HG02610 (cell line): ENCODE measurements around the gene PLD5.
"Not testable (repeated sequence)": the region's sequence is repeated elsewhere in the genome, so short reads cannot be mapped to it uniquely, and the experiment has no call there.

Experiments
- ATAC-seq: cut with Tn5 transposase; IDR thresholded peaks from one replicate; pipeline ENCODE4 v1.9.1; 2021; ENCODE audit warnings: mild to moderate bottlenecking, moderate library complexity; ENCODE audit not compliant: unreplicated experiment

Gene PLD5

DNA sequence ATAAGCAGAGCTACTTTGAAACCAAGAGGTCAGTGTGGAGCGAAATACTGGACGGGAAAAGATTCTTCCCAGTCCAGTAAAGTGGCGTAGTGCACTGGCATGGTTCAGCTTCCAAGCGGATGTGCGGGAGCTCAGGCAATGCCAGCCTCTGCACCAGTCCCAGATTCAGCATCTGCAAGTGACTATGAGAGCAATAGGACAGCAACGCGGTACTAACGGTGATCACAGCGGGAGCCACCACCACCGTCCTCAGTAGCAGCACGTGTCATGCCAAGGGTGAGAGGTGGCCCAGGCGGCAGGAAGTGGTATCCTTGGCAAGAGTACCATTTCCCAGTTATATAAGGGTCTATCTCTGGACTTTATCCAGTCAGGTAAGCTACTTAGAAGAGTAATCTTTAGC, 17.8 kb downstream of the PLD5 start:
- no peak for ATAC-seq

DNA sequence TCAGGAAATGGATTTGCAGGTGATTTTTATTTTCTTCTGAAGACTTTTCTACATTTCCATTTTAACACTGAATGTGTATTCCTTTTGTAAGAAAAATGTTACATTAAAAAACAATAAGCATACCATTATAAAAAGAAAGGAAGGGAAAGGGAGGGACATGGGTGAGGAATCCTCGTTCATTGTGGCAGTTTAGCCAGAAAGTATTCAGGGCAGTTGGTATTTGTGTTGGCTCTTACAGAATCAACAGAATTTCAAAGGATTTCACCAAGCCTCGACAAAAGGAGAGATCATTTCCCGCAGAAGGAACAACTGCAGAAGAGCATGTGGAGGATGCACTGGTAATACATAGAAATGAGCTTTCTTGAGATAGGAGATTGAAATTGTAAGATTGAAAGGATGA, 35.0 kb downstream of the PLD5 start:
- no peak for ATAC-seq

GRCh38 chr1:242477944-242478343, 46.6 kb downstream of the PLD5 start:
- ATAC-seq, result no peak

DNA sequence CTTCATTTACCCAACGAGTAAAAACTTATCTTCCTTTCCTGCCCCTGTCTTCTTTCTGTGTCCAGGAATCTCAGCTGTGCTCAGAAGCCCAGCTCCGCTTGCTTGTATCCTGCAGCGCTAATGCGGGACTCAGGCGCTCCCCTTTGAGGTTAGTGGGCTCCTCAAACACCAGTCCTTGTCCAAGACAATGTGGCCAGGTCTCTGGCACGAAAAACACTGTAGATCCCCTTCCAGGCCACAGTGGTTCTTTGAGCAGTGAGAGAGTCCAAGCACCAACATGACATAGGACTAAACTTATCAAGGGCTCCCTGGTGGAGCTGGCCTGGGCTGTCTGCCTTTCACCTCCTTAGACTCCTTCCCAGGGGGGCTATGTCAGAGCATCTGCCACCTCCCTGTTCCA, 53.7 kb downstream of the PLD5 start:
- ATAC-seq, result no peak

DNA sequence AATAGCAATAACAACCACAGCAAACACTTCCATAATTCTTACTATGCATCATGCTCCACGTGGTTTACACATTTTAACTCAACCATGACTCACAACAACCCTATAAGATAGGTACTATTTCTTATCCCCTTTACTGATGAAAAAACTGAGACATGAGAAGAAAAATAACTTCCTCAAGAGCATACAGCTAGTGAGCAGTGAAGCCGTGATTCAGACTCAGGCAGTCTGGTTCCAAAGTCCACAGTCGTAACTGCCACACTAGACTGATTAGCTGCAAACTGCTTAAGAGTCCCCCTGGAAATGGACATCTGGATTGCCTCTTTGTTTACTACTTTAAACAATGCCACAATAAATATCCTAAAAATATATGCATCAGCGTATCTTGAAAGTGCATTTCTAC, 55.7 kb downstream of the PLD5 start:
- ATAC-seq, result no peak

DNA sequence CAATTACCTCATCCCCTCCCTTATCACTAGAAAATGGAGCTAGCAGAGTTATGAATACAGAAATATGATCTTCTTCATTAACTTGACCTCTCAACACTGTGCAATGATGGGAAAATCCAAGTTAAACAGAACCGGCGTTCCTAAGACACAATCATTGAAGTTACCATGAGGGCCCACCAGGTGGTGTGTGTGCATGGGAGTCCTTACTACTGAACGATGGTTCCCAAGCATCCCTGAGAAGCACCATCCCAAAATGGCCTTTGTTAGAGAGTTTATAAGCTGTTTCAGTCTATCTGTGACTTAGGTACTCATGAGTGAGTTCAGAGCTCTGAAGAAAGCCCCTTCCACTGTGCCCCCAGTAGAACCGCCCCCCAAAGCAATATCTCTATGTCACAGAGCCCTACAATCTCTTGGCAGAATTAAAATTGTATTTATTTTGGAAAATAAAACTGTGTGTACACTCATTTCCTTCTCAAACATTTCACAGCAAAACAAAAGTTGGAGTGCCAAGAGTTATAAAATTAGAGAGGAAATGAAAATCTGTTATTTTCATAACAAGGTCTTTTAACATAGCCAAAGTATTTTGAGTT, 56.8 kb downstream of the PLD5 start:
- peak; percentile 75 for ATAC-seq

DNA sequence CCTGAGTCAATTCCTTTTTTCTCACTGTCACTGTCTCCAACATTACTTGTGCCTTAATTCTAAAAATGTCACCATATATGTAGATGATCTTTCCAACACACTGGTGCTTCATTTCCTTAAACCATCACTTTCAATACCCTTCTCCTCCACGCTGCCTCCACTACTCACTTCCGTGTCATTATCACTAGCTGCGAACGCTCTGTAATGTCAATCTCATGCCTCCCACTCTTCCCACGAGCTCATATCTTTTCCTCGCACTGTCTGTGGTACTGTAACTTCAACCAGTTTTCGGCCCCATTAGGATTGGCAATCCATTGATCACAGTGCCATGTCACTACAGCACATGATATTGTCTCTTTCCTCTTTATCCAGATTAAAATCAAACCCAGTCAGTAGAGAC, 61.6 kb downstream of the PLD5 start:
- ATAC-seq, result no peak

DNA sequence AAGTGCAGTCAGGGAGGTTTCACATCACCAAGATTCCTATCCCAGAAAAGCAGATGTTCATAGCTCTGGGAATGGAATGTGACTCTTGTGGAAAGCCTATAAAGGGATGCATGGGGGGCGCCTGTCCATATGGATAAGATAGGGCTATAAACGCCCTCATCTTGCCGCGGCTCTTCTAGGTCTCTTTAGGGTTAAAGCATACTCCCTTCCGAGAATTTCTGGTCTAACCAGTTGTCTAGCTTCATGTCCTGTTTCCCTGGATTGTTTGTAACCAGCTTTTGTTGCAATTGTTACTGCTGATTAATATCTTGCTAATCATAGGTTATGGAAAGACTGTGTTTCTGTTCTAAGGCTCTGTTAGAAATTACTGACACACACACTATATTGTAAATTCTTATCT, 64.8 kb downstream of the PLD5 start:
- ATAC-seq, result not testable (repeated sequence)

DNA sequence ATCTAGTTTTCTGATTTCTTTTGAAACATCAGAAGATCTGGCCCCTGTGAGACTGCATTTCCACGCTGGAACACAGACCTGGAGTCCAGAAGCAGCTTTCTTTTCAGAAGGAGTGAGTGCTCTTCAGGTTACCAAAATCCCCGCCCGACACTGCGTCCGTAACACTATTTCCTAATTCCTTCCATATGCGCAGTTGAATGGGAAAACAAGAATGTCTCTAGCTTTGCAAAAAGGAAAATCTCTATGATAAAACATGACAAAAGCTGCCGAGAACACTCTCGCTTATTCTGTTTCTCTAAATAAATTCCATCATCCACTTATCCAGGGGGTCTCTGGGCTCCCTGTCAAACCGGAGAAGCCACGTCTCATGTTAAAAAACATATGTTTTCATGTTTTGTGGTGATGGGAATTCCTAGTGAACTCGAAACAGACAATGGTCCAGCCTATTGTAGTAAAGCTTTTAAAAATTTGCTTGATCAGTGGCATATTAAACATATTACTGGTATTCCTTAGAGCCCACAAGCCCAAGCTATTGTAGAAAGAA, 67.7 kb downstream of the PLD5 start:
- no peak for ATAC-seq

DNA sequence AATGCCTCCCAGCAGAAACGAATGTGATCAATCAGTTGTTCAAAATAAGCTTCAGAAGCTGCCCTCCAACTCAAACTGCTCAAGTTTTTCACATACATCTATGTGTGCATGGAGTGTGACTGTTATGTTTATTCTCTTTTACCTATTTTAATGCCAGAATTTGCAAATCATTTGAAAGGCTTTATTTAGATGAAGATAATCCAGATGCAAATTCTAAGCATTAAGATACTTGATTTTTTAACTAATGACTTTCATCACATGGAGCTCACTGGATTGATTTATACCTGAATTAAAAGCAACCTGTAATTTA, 69.5 kb downstream of the PLD5 start:
- ATAC-seq, result no peak

DNA sequence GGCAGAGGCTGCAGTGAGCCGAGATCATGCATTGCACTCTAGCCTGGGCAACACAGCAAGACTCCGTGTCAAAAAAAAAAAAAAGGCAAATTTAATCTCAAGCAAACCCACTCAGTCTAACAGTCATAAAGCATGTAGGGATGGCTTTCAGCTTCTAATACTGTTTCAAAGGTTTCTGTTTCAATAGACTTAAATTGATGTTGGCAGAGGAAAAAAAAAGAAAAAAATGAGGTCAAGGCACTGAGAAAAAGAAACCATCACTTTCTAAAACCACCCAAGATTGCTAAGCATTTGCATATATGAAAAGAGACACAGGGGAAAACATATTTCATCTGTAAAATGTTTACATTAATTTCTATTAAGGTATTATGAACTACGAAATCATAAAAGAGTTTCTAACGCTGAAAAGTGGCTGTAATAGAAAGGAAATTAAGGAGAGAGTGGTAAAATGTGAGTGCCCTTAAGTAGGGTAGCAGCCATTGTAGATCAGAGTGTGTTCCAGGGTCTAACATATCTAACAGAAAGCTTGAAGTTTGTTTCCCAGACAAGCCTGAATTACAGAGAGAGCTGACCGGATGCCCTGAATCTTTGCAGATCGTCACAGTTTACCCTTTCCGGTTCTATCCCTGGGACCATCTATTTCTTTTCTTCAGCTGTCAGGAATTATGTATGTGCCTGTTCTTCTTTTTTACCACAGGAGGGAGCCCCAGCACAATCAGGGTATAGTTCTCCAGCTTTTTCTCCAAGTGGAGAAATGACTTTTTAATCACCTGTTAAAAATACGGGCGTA, 70.0 kb downstream of the PLD5 start:
- peak; percentile 65 for ATAC-seq

GRCh38 chr1:242452573-242452972, 71.9 kb downstream of the PLD5 start:
- ATAC-seq, result no peak

GRCh38 chr1:242449661-242450060, 74.8 kb downstream of the PLD5 start:
- ATAC-seq, result no peak

DNA sequence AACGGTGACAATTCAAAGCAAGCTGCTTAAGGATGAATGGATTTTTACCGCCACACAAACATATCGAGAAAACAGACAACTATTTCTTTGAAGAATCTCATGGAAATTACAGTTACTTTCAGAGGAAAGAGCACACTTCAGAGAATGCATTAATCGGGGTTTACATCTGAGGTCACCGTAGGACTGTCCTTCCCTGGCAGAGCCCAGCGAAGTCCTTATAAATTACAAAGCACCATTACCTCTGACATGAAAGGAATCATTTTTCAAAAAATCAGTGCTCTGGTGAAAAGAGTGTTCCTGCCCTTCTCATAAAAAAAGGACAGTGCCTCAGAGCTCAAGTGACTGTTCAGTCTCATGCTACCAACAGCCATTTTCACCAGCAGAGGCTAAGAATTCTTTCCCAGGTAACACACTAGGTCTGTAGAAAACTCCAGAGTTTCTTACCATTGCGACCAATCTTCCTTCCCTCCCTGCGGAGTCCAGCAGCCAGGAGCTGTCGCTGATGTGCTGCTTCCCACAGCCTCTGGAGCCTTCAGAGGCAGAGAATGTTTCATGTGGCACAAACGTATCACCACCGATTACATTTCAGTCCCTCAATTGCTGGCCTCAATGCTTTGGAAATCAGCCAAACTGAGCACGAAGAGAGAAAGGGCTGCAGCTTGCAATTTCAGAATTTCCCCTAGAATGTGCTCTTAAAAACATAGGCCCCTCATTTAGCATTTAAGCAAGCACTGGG, 75.4 kb downstream of the PLD5 start:
- no peak for ATAC-seq

GRCh38 chr1:242447689-242448088, 76.8 kb downstream of the PLD5 start:
- ATAC-seq, result no peak

DNA sequence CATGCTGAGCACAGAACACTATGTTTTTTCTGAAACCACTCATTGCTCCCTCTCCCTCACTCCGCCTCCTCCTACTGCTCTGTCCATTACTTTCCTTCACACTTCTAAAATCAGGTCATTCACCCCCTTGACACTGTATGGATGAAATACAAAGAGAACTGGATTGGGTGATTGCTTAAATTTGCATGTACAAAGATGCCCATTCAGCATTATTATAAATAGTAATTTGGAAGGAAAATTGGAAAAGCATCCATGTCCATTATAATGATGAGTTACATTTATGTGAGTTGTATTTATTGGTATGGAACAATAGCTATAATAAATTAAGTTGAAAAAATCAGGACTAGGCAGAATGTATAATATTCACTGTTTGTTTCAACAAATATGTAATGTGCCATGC, 83.7 kb downstream of the PLD5 start:
- ATAC-seq, result no peak

GRCh38 chr1:242435200-242435599, 89.3 kb downstream of the PLD5 start:
- ATAC-seq, result no peak

DNA sequence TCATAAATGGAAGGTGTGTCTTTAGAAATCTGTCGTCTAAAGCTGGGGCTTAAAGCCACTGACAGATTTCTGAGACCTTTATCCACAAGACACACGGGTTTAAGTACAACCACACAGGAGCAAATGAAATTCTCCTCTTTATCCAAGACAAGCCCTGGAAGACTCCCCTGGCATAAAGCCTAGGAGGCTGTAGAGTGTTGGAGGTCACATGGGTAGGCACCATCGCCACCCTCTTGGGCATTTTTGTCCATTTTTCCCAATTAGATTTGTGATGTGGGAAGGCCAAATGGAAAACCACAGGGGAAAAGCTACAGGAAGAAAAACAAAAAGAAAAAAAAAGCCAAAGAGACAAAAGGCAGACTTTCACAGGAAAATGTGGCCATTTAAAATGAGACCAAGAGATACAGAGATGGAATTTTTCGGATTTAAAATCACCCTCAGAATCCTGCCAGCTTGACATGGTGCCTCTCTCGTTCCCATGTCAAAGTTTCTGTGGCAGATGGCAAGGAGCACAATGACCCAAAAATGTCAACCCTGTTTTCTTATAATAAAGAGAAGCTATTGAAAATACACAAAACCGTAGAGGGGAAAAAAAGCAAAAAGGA, 91.9 kb downstream of the PLD5 start:
- no peak for ATAC-seq

DNA sequence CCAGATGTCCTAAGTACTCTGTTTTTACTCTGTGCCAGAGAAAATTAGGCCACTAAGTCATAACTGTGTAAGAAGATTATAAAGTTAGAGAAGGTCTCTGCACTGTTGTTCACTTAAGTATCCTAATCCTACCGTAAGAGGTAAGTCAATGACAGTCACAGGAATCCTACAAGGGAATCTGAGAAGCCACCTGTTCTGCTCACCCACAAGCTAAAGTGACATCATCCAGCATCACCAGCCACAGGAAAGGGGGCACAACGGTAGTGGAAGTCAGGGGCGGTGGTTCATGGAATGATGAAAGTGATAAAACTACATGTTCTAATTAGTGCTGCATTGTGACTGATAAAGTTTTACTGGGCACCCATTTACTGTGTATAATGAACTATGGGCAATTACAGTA, 92.7 kb downstream of the PLD5 start:
- no peak for ATAC-seq

DNA sequence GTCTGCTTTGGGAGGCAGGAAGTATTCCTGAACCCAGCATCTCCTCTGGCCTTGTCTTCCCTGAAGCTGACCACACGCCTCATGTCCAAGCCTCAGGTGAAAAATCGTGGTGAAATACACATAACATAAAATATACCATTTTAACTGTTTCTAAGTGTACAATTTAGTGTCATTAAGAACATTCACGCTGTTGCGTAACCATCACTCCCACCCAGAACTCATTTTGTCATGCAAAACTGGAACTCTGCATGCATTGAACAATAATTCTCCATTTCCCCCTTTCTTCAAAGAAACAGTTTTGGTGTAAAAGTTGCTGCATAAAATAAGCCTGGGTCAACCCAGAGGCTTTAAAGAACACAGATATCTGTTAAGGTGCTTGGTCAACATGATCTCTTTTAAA, 93.5 kb downstream of the PLD5 start:
- no peak for ATAC-seq

GRCh38 chr1:242428399-242429190, 95.9 kb downstream of the PLD5 start:
- no peak for ATAC-seq
